HEK293 (cell line): ENCODE results near the gene MNX1.

ENCODE experiments used
- CTCF ChIA-PET: fragments of 350-600 bp; formaldehyde crosslinking; extraction: SDS; loops from one replicate; lab custom pipeline; 2021; ENCODE audit warnings: antibody characterized with exemption; lab: Yijun Ruan, JAX
- POLR2A ChIA-PET: fragments of 300-600 bp; formaldehyde crosslinking; extraction: SDS; loops from one replicate; lab custom pipeline; 2020; ENCODE audit warnings: antibody characterized with exemption, inconsistent platforms; lab: Yijun Ruan, JAX
- H3K27ac ChIP-seq: fragments of 200-500 bp; sonication (Bioruptor generic); 2 replicates; pipeline ENCODE4 v1.5.1; 2014; ENCODE audit warnings: low read depth, low read length, control low read depth, inconsistent platforms; ENCODE audit errors: extremely low read depth
- H3K36me3 ChIP-seq, 2 experiments: fragments of 200-500 bp in 1 of 2; sonication (Bioruptor generic) in 1 of 2; 1 replicate in 1 of 2; 2 replicates in 1 of 2; pipeline ENCODE4 v1.5.1; 2014 to 2017; ENCODE audit warnings: inconsistent platforms in 2 of 2, low read length in 2 of 2; ENCODE audit not compliant: control insufficient read depth in 2 of 2, insufficient read depth in 1 of 2
- H3K4me1 ChIP-seq: fragments of 200-500 bp; sonication (Bioruptor generic); 2 replicates; pipeline ENCODE4 v1.5.1; 2014; ENCODE audit warnings: mild to moderate bottlenecking, low read length, inconsistent platforms; ENCODE audit not compliant: control insufficient read depth, insufficient read depth
- H3K4me3 ChIP-seq: 2 replicates; pipeline ENCODE4 v1.5.1; 2011; ENCODE audit warnings: low read depth, mild to moderate bottlenecking, control low read depth, low read length, moderate library complexity
- H3K9me3 ChIP-seq: fragments of 200-500 bp; sonication (Bioruptor generic); 2 replicates; pipeline ENCODE4 v1.5.1; 2014; ENCODE audit warnings: low read depth, low read length, inconsistent platforms; ENCODE audit not compliant: control insufficient read depth, insufficient read depth
- CTCF ChIP-seq: fragments of 450-650 bp; formaldehyde crosslinking; IDR thresholded peaks from 2 replicates; pipeline ENCODE4 v1.5.1; 2016; ENCODE audit warnings: missing biosample characterization, missing genetic modification characterization
- HIC1 ChIP-seq: fragments of 450-650 bp; formaldehyde crosslinking; IDR thresholded peaks from 2 replicates; pipeline ENCODE4 v1.5.1; 2016; ENCODE audit warnings: missing biosample characterization, missing genetic modification characterization
- KLF1 ChIP-seq: fragments of 450-650 bp; formaldehyde crosslinking; IDR thresholded peaks from 2 replicates; pipeline ENCODE4 v1.5.1; 2016; ENCODE audit warnings: missing biosample characterization, missing genetic modification characterization
- KLF10 ChIP-seq: fragments of 450-650 bp; IDR thresholded peaks from 2 replicates; pipeline ENCODE4 v1.5.1; 2018; ENCODE audit warnings: missing biosample characterization, mild to moderate bottlenecking, missing genetic modification characterization
- OSR2 ChIP-seq: fragments of 450-650 bp; formaldehyde crosslinking; IDR thresholded peaks from 2 replicates; pipeline ENCODE4 v1.5.1; 2016; ENCODE audit warnings: missing biosample characterization, missing genetic modification characterization
- PATZ1 ChIP-seq: fragments of 450-650 bp; formaldehyde crosslinking; IDR thresholded peaks from 2 replicates; pipeline ENCODE4 v1.5.1; 2016; ENCODE audit warnings: missing biosample characterization, missing genetic modification characterization
- REST ChIP-seq: fragments of 450-650 bp; formaldehyde crosslinking; IDR thresholded peaks from 2 replicates; pipeline ENCODE4 v1.5.1; 2016; ENCODE audit warnings: missing biosample characterization, missing genetic modification characterization
- SP7 ChIP-seq: fragments of 450-650 bp; formaldehyde crosslinking; IDR thresholded peaks from 2 replicates; pipeline ENCODE4 v1.5.1; 2016; ENCODE audit warnings: missing biosample characterization, missing genetic modification characterization
- ZBTB26 ChIP-seq: fragments of 450-650 bp; formaldehyde crosslinking; optimal IDR thresholded peaks from 2 replicates; pipeline ENCODE3; 2016; ENCODE audit warnings: missing biosample characterization, mild to moderate bottlenecking, missing genetic modification characterization
- ZBTB44 ChIP-seq: fragments of 450-650 bp; IDR thresholded peaks from 2 replicates; pipeline ENCODE4 v1.5.1; 2018; ENCODE audit warnings: missing biosample characterization, mild to moderate bottlenecking, missing genetic modification characterization
- ZBTB8A ChIP-seq: fragments of 450-650 bp; formaldehyde crosslinking; IDR thresholded peaks from 2 replicates; pipeline ENCODE4 v1.5.1; 2016; ENCODE audit warnings: missing biosample characterization, missing genetic modification characterization
- ZIC2 ChIP-seq: fragments of 450-650 bp; formaldehyde crosslinking; IDR thresholded peaks from 2 replicates; pipeline ENCODE4 v1.5.1; 2016; ENCODE audit warnings: missing biosample characterization, missing genetic modification characterization
- ZNF2 ChIP-seq: fragments of 450-650 bp; formaldehyde crosslinking; IDR thresholded peaks from 2 replicates; pipeline ENCODE4 v1.5.1; 2016; ENCODE audit warnings: missing biosample characterization, missing genetic modification characterization
- ZNF23 ChIP-seq: fragments of 450-650 bp; formaldehyde crosslinking; IDR thresholded peaks from 2 replicates; pipeline ENCODE4 v1.5.1; 2016; ENCODE audit warnings: missing biosample characterization, missing genetic modification characterization, borderline replicate concordance
- ZNF37A ChIP-seq: fragments of 450-650 bp; IDR thresholded peaks from 2 replicates; pipeline ENCODE4 v1.5.1; 2018; ENCODE audit warnings: missing biosample characterization, missing genetic modification characterization
- ZNF423 ChIP-seq: fragments of 450-650 bp; formaldehyde crosslinking; IDR thresholded peaks from 2 replicates; pipeline ENCODE4 v1.5.1; 2016; ENCODE audit warnings: missing biosample characterization, missing genetic modification characterization
- ZNF600 ChIP-seq: fragments of 450-650 bp; formaldehyde crosslinking; IDR thresholded peaks from 2 replicates; pipeline ENCODE4 v1.5.1; 2016; ENCODE audit warnings: missing biosample characterization, missing genetic modification characterization
- ZNF610 ChIP-seq: fragments of 450-650 bp; formaldehyde crosslinking; IDR thresholded peaks from 2 replicates; pipeline ENCODE4 v1.5.1; 2016; ENCODE audit warnings: missing biosample characterization, missing genetic modification characterization, borderline replicate concordance
- ZNF660 ChIP-seq: fragments of 450-650 bp; IDR thresholded peaks from 2 replicates; pipeline ENCODE4 v1.5.1; 2018; ENCODE audit warnings: missing biosample characterization, mild to moderate bottlenecking, missing genetic modification characterization
- ZNF777 ChIP-seq: fragments of 450-650 bp; formaldehyde crosslinking; IDR thresholded peaks from 2 replicates; pipeline ENCODE4 v1.5.1; 2017; ENCODE audit warnings: missing biosample characterization, missing genetic modification characterization, borderline replicate concordance
- ZNF843 ChIP-seq: fragments of 450-650 bp; formaldehyde crosslinking; IDR thresholded peaks from 2 replicates; pipeline ENCODE4 v1.5.1; 2016; ENCODE audit warnings: missing biosample characterization, missing genetic modification characterization
- ZSCAN30 ChIP-seq: fragments of 450-650 bp; IDR thresholded peaks from 2 replicates; pipeline ENCODE4 v1.5.1; 2018; ENCODE audit warnings: missing biosample characterization, mild to moderate bottlenecking, missing genetic modification characterization, moderate library complexity

Gene MNX1

GRCh38 chr7:157010588-157011332 is at the start of gene MNX1:
TSS of gene MNX1 (minus strand) at chr7:157010663. CDS start at chr7:157010350, 313 bp downstream.
- Histone ChIP-seq H3K27ac (peak within 1 kb of the TSS; percentile 69; the same call in 1 of the 2 replicates), H3K9me3 (no peaks in the 10 kb centered on the region), H3K4me3 (peak within 1 kb of the TSS; percentile 71), H3K4me1 (peaks cover 10% of the 10 kb centered on the region; the same call in 1 of the 2 replicates), H3K36me3 (peaks cover 0 to 10% of the 10 kb centered on the region in 2 experiments; a peak in 2 of 3 replicates)
- CTCF ChIA-PET, result interaction anchor here (0.7 kb wide), 2 partner anchors 61 to 146 kb away, joined by 3 to 5 read pairs; partner anchors contain the start of gene NOM1
- POLR2A ChIA-PET, result interaction anchor here (0.6 to 1.6 kb wide), 8 partner anchors 10 to 98 kb away, joined by 3 to 7 read pairs (median 3); no protein-coding TSS in a partner anchor
- TF ChIP-seq ZNF37A (tag by site-specific recombination) (peak; percentile 46; the same call in 1 of the 2 replicates), ZBTB8A (tag by site-specific recombination) (peak; percentile 84), ZBTB44 (tag by site-specific recombination) (0 out of 2 replicates have a peak, but pooled peaks have one; percentile 60), ZNF600 (tag by site-specific recombination) (peak; percentile 57; the same call in 1 of the 2 replicates), HIC1 (tag by site-specific recombination) (peak; percentile 64), ZNF660 (tag by site-specific recombination) (peak; percentile 65; the same call in 1 of the 2 replicates), ZNF610 (tag by site-specific recombination) (peak; percentile 18; the same call in 1 of the 2 replicates), ZNF23 (no peak), KLF10 (tag by site-specific recombination) (peak; percentile 79), ZBTB26 (tag by site-specific recombination) (peak; percentile 85), ZNF843 (tag by site-specific recombination) (0 out of 2 replicates have a peak, but pooled peaks have one; percentile 26), ZNF2 (peak; percentile 46; the same call in 1 of the 2 replicates), SP7 (tag by site-specific recombination) (0 out of 2 replicates have a peak, but pooled peaks have one; percentile 29), ZIC2 (tag by site-specific recombination) (peak; percentile 80), ZNF777 (tag by site-specific recombination) (peak; percentile 77; the same call in 1 of the 2 replicates), OSR2 (tag by site-specific recombination) (peak; percentile 16; the same call in 1 of the 2 replicates), CTCF (tag by site-specific recombination) (0 out of 2 replicates have a peak, but pooled peaks have one; percentile 10), KLF1 (tag by site-specific recombination) (0 out of 2 replicates have a peak, but pooled peaks have one; percentile 16), ZSCAN30 (tag by site-specific recombination) (peak; percentile 87), PATZ1 (peak; percentile 42), ZNF423 (tag by site-specific recombination) (peak; percentile 88), REST (tag by site-specific recombination) (peak; percentile 37; the same call in 1 of the 2 replicates)
